Mucosa of descending colon (tissue), 3 donors: Measurements from ENCODE around the gene SPECC1. TPM values are rescaled to one million over a fixed set of nuclear protein-coding genes. Genes with fewer than 3 reads are reported as not detected.
A peak's percentile ranks its signal among the peaks of the same experiment; 100 is the strongest.
"Not testable (repeated sequence)": the region's sequence is repeated elsewhere in the genome, so short reads cannot be mapped to it uniquely, and the experiment has no call there.

Source experiments
- ATAC-seq: fragments of 200-7000 bp; cut with Tn5 transposase; one replicate; pipeline ENCODE4 v1.9.1; 2020; ENCODE audit warnings: mild to moderate bottlenecking, moderate library complexity
- DNase-seq, 3 donors: peaks; one replicate each; pipeline ENCODE4 v3.0.0-alpha.2; 2020
- H3K36me3 ChIP-seq: fragments of 200-600 bp; one replicate; pipeline ENCODE4 v1.8.0; 2021; ENCODE audit warnings: low read depth, mild to moderate bottlenecking
- H3K4me1 ChIP-seq: fragments of 200-600 bp; one replicate; pipeline ENCODE4 v1.8.0; 2021; ENCODE audit warnings: low read depth, mild to moderate bottlenecking
- H3K4me3 ChIP-seq: fragments of 200-600 bp; one replicate; pipeline ENCODE4 v1.8.0; 2021; ENCODE audit warnings: mild to moderate bottlenecking
- H3K9me3 ChIP-seq: fragments of 200-600 bp; one replicate; pipeline ENCODE4 v1.8.0; 2021; ENCODE audit warnings: mild to moderate bottlenecking
- CTCF ChIP-seq: fragments of 200-600 bp; IDR thresholded peaks from one replicate; pipeline ENCODE4 v1.8.0; 2022; ENCODE audit warnings: antibody characterized with exemption, mild to moderate bottlenecking
- intact Hi-C, 2 donors: fragments of 100-400 bp; cut with DNase I in 1 of 2; cut with micrococcal nuclease in 1 of 2; formaldehyde crosslinking; loops; one replicate each; pipeline versions ENCODE4 v1.11.0 to v1.11.1; 2022; cut with DNase I, micrococcal nuclease
- total RNA-seq, 3 donors: library from RNA; stranded (reverse); fragmentation: NEBNext Ultra II Directional in 2 of 3; extraction: Animal tissue kit (Norgen Biotek cat#: 25700) in 2 of 3; gene quantifications; one replicate each; pipeline versions ENCODE4 v1.2.1 to v1.2.4, GENCODE V29; 2021 to 2023
- donor health status: DM: no; HTN: no; CAD: no; lungs with moderate emphysema.
- donor health status: DM: no; HTN: no; CAD: no.
- donor health status: DM: no; HTN: yes; CAD: no.

The SPECC1 gene
- total RNA-seq, 3 donors from 2014 or later, result 36.2 to 86.3 (median 85.7) TPM

GRCh38 chr17:20226814-20227482 lies 217.8 kb downstream of the SPECC1 start:
- peak; percentile 64 for TF ChIP-seq CTCF

GRCh38 chr17:20227720-20228370 lies 218.7 kb downstream of the SPECC1 start:
- H3K4me3 ChIP-seq, H3K36me3 ChIP-seq, ATAC-seq, H3K4me1 ChIP-seq, H3K9me3 ChIP-seq, DNase-seq: not testable (repeated sequence)
- intact Hi-C loops, result loop anchor here (5.0 kb wide), 2 partner anchors 89 to 106 kb away; no protein-coding TSS in a partner anchor

More at GRCh38 chr17:20226814-20227482, 217.8 kb downstream of the SPECC1 start:
- ATAC-seq (peak; percentile 98), DNase-seq (peak; percentile 66 to 88 (median 87))
- Histone ChIP-seq H3K9me3 (no peaks in the 10 kb centered on the region), H3K4me3 (no peak overlapping the region), H3K4me1 (no peaks in the 10 kb centered on the region), H3K36me3 (no peaks in the 10 kb centered on the region)
- intact Hi-C loops, result loop anchor here (5.0 kb wide), 2 partner anchors 90 to 105 kb away; no protein-coding TSS in a partner anchor

- ATAC-seq (no peak), DNase-seq (no peak)
- H3K9me3 ChIP-seq, result no peaks in the 10 kb centered on the region
- H3K4me1 ChIP-seq, result no peaks in the 10 kb centered on the region
- no peaks in the 10 kb centered on the region for H3K36me3 ChIP-seq
- TF ChIP-seq CTCF, result no peak
- intact Hi-C loops, result loop anchor here (5.0 kb wide), 2 partner anchors 89 to 106 kb away; no protein-coding TSS in a partner anchor
- no peak overlapping the region for H3K4me3 ChIP-seq
These were observed 219.3 kb downstream of the SPECC1 start for GRCh38 chr17:20228410-20228809.

- H3K4me1 ChIP-seq, result no peaks in the 10 kb centered on the region
- TF ChIP-seq CTCF, result no peak
- ATAC-seq, result no peak
- H3K9me3 ChIP-seq, result no peaks in the 10 kb centered on the region
- intact Hi-C loops, result loop anchor here (5.0 kb wide), 2 partner anchors 88 to 107 kb away; no protein-coding TSS in a partner anchor
- no peak for DNase-seq
- H3K36me3 ChIP-seq, result no peaks in the 10 kb centered on the region
- no peak overlapping the region for H3K4me3 ChIP-seq
These were observed 219.7 kb downstream of the SPECC1 start for GRCh38 chr17:20228860-20229259.

GRCh38 chr17:20230924-20231323 lies 221.8 kb downstream of the SPECC1 start:
- H3K36me3 ChIP-seq, result peaks cover 4% of the 10 kb centered on the region
- no peaks in the 10 kb centered on the region for H3K4me1 ChIP-seq
- no peaks in the 10 kb centered on the region for H3K9me3 ChIP-seq
- TF ChIP-seq CTCF, result no peak
- intact Hi-C loops, result no loop called here
- ATAC-seq (no peak), DNase-seq (no peak)
- no peak overlapping the region for H3K4me3 ChIP-seq

- Histone ChIP-seq H3K4me3 (no peak overlapping the region), H3K9me3 (no peaks in the 10 kb centered on the region), H3K36me3 (peaks cover 4% of the 10 kb centered on the region), H3K4me1 (no peaks in the 10 kb centered on the region)
- intact Hi-C loops, result no loop called here
- ATAC-seq (no peak), DNase-seq (no peak)
- no peak for TF ChIP-seq CTCF
These were observed 223.5 kb downstream of the SPECC1 start for GRCh38 chr17:20232611-20233010.
